Trophoblast cell (in vitro differentiated cells and primary cell): ENCODE measurements around the gene RARA.
"Not testable (repeated sequence)": the region's sequence is repeated elsewhere in the genome, so short reads cannot be mapped to it uniquely, and the experiment has no call there.

ENCODE experiments used
- DNase-seq, 2 donors: peaks; one replicate each; pipeline ENCODE4 v3.0.0-alpha.2; 2016
- H2AFZ ChIP-seq: 2 replicates; pipeline ENCODE4 v1.6.1; 2013; ENCODE audit warnings: low read length, moderate library complexity, mild to moderate bottlenecking; ENCODE audit not compliant: insufficient read depth, poor library complexity
- H2AK5ac ChIP-seq: 2 replicates; pipeline ENCODE4 v1.6.1; 2013; ENCODE audit warnings: mild to moderate bottlenecking, low read length
- H2BK120ac ChIP-seq: 2 replicates; pipeline ENCODE4 v1.6.1; 2013; ENCODE audit warnings: low read length, mild to moderate bottlenecking, moderate library complexity; ENCODE audit not compliant: insufficient read depth, poor library complexity
- H2BK12ac ChIP-seq: 2 replicates; pipeline ENCODE4 v1.6.1; 2013; ENCODE audit warnings: mild to moderate bottlenecking, low read length, moderate library complexity
- H2BK5ac ChIP-seq: 2 replicates; pipeline ENCODE4 v1.6.1; 2013; ENCODE audit warnings: low read length, low read depth, moderate library complexity, mild to moderate bottlenecking; ENCODE audit not compliant: poor library complexity
- H3K14ac ChIP-seq: 2 replicates; pipeline ENCODE4 v1.6.1; 2013; ENCODE audit warnings: mild to moderate bottlenecking, low read length
- H3K18ac ChIP-seq: 2 replicates; pipeline ENCODE4 v1.6.1; 2013; ENCODE audit warnings: mild to moderate bottlenecking, low read length
- H3K23ac ChIP-seq: 2 replicates; pipeline ENCODE4 v1.6.1; 2013; ENCODE audit warnings: low read length
- H3K27ac ChIP-seq: 2 replicates; pipeline ENCODE4 v1.5.1; 2013; ENCODE audit warnings: low read depth, mild to moderate bottlenecking, inconsistent platforms, low read length, moderate library complexity
- H3K27me3 ChIP-seq: 2 replicates; pipeline ENCODE4 v1.6.1; 2013; ENCODE audit warnings: inconsistent platforms, mild to moderate bottlenecking, low read length, moderate library complexity; ENCODE audit not compliant: insufficient read depth
- H3K36me3 ChIP-seq, 2 experiments: 1 replicate in 1 of 2; 2 replicates in 1 of 2; pipeline ENCODE4 v1.6.1; 2013; ENCODE audit warnings: low read length in 2 of 2, mild to moderate bottlenecking in 2 of 2, moderate library complexity in 1 of 2; ENCODE audit not compliant: insufficient read depth in 2 of 2, control insufficient read depth in 1 of 2
- H3K4ac ChIP-seq: 2 replicates; pipeline ENCODE4 v1.6.1; 2013; ENCODE audit warnings: low read depth, mild to moderate bottlenecking, low read length, moderate library complexity
- H3K4me1 ChIP-seq, 2 experiments: 1 replicate in 1 of 2; 2 replicates in 1 of 2; pipeline ENCODE4 v1.6.1; 2013; ENCODE audit warnings: low read length in 2 of 2, mild to moderate bottlenecking in 2 of 2, moderate library complexity in 1 of 2; ENCODE audit not compliant: insufficient read depth in 2 of 2, control insufficient read depth in 1 of 2
- H3K4me2 ChIP-seq: 2 replicates; pipeline ENCODE4 v1.6.1; 2013; ENCODE audit warnings: inconsistent platforms, mild to moderate bottlenecking, low read length, moderate library complexity
- H3K4me3 ChIP-seq: 2 replicates; pipeline ENCODE4 v1.5.1; 2013; ENCODE audit warnings: mild to moderate bottlenecking, low read depth, low read length, inconsistent platforms
- H3K79me1 ChIP-seq: one replicate; pipeline ENCODE4 v1.6.1; 2013; ENCODE audit warnings: low read length
- H3K79me2 ChIP-seq: 2 replicates; pipeline ENCODE4 v1.6.1; 2013; ENCODE audit warnings: low read length, mild to moderate bottlenecking; ENCODE audit not compliant: control insufficient read depth, insufficient read depth, poor library complexity
- H3K9ac ChIP-seq: 2 replicates; pipeline ENCODE4 v1.6.1; 2013; ENCODE audit warnings: mild to moderate bottlenecking, low read length
- H3K9me3 ChIP-seq: 2 replicates; pipeline ENCODE4 v1.6.1; 2013; ENCODE audit warnings: low read depth, mild to moderate bottlenecking, control low read depth, inconsistent platforms, low read length; ENCODE audit not compliant: insufficient read depth
- H4K12ac ChIP-seq: 2 replicates; pipeline ENCODE4 v1.6.1; 2013; ENCODE audit warnings: low read depth, mild to moderate bottlenecking, low read length, moderate library complexity
- H4K8ac ChIP-seq: 2 replicates; pipeline ENCODE4 v1.6.1; 2013; ENCODE audit warnings: low read depth, mild to moderate bottlenecking, low read length, moderate library complexity
- H4K91ac ChIP-seq: one replicate; pipeline ENCODE4 v1.6.1; 2013; ENCODE audit warnings: low read depth, mild to moderate bottlenecking, low read length, moderate library complexity
- WGBS: extraction: QIAGEN DNeasy Blood & Tissue Kit; methylation state at CpG from one replicate; pipeline ENCODE4 v1.1.7; 2013; ENCODE audit warnings: missing lambda C conversion rate; ENCODE audit not compliant: insufficient read length, insufficient coverage; ENCODE audit errors: extremely low coverage; 5-methylcytosine and 5-hydroxymethylcytosine counted together

The RARA gene

GRCh38 chr17:40298726-40299125 is 10.3 kb upstream of the RARA start:
- no peaks in the 10 kb centered on the region for H3K79me2 ChIP-seq
- H3K36me3 ChIP-seq = peaks cover 16 to 46% of the 10 kb centered on the region in 2 experiments
- H4K91ac ChIP-seq = no peak overlapping the region
- H3K27ac ChIP-seq = no peak overlapping the region
- H3K27me3 ChIP-seq = no peaks in the 10 kb centered on the region
- no peak overlapping the region for H3K18ac ChIP-seq
- no peak overlapping the region for H3K14ac ChIP-seq
- no peak overlapping the region for H2AK5ac ChIP-seq
- peak in 1 of 2 donors; percentile 55 for DNase-seq
- no peak overlapping the region for H3K23ac ChIP-seq
- no peak overlapping the region for H2BK12ac ChIP-seq
- H2AFZ ChIP-seq = no peak overlapping the region
- no peak overlapping the region for H3K9ac ChIP-seq
- H3K79me1 ChIP-seq = no peaks in the 10 kb centered on the region
- H3K4ac ChIP-seq = no peak overlapping the region
- H4K12ac ChIP-seq = no peak overlapping the region
- H4K8ac ChIP-seq = no peak overlapping the region
- no peaks in the 10 kb centered on the region for H3K4me1 ChIP-seq
- H2BK120ac ChIP-seq = no peak overlapping the region
- H3K4me3 ChIP-seq = no peak overlapping the region
- H2BK5ac ChIP-seq = no peak overlapping the region
- H3K4me2 ChIP-seq = no peak overlapping the region
- H3K9me3 ChIP-seq = no peaks in the 10 kb centered on the region
- WGBS = no CpG with 5 or more reads among the region's 3 CpGs

GRCh38 chr17:40299159-40299757 is 9.7 kb upstream of the RARA start:
- not testable (repeated sequence) for H3K9ac ChIP-seq, H3K27me3 ChIP-seq, H3K79me2 ChIP-seq, H4K91ac ChIP-seq, H4K8ac ChIP-seq, H3K4me3 ChIP-seq, H3K4me1 ChIP-seq, H3K27ac ChIP-seq, DNase-seq, H3K23ac ChIP-seq, H3K4ac ChIP-seq, H3K4me2 ChIP-seq, H2BK5ac ChIP-seq, H3K14ac ChIP-seq, H2BK12ac ChIP-seq, H3K18ac ChIP-seq, H2AK5ac ChIP-seq, H3K9me3 ChIP-seq, H2AFZ ChIP-seq, H2BK120ac ChIP-seq, H3K79me1 ChIP-seq, H4K12ac ChIP-seq
- H3K36me3 ChIP-seq = peaks cover 18 to 47% of the 10 kb centered on the region in 2 experiments
- no CpG with 5 or more reads among the region's 7 CpGs for WGBS

GRCh38 chr17:40301315-40301714 is 7.7 kb upstream of the RARA start:
- H3K27ac ChIP-seq = no peak overlapping the region
- H3K9ac ChIP-seq = no peak overlapping the region
- H4K91ac ChIP-seq = no peak overlapping the region
- H3K23ac ChIP-seq = no peak overlapping the region
- H3K27me3 ChIP-seq = no peaks in the 10 kb centered on the region
- H3K4me3 ChIP-seq = no peak overlapping the region
- H2BK120ac ChIP-seq = no peak overlapping the region
- H3K4me1 ChIP-seq = peaks cover 1% of the 10 kb centered on the region in 2 experiments
- H3K36me3 ChIP-seq = peaks cover 11 to 36% of the 10 kb centered on the region in 2 experiments
- no peak for DNase-seq
- H3K4ac ChIP-seq = no peak overlapping the region
- H4K8ac ChIP-seq = no peak overlapping the region
- no peak overlapping the region for H3K14ac ChIP-seq
- no peak overlapping the region for H3K18ac ChIP-seq
- no peak overlapping the region for H2BK12ac ChIP-seq
- no peaks in the 10 kb centered on the region for H3K79me2 ChIP-seq
- H2AFZ ChIP-seq = no peak overlapping the region
- H3K4me2 ChIP-seq = no peak overlapping the region
- no peak overlapping the region for H4K12ac ChIP-seq
- H3K79me1 ChIP-seq = no peaks in the 10 kb centered on the region
- H2BK5ac ChIP-seq = no peak overlapping the region
- H2AK5ac ChIP-seq = no peak overlapping the region
- no peaks in the 10 kb centered on the region for H3K9me3 ChIP-seq
- WGBS = no CpG with 5 or more reads among the region's 4 CpGs

- H3K4me3 ChIP-seq = no peak overlapping the region
- no peak overlapping the region for H3K4me2 ChIP-seq
- H3K9ac ChIP-seq = no peak overlapping the region
- H3K18ac ChIP-seq = no peak overlapping the region
- H3K14ac ChIP-seq = no peak overlapping the region
- no peak overlapping the region for H4K91ac ChIP-seq
- H3K9me3 ChIP-seq = no peaks in the 10 kb centered on the region
- H2BK120ac ChIP-seq = no peak overlapping the region
- H3K79me2 ChIP-seq = no peaks in the 10 kb centered on the region
- no peaks in the 10 kb centered on the region for H3K79me1 ChIP-seq
- H2BK5ac ChIP-seq = no peak overlapping the region
- H3K36me3 ChIP-seq = peaks cover 8 to 28% of the 10 kb centered on the region in 2 experiments
- H3K4ac ChIP-seq = no peak overlapping the region
- peaks cover 8 to 14% of the 10 kb centered on the region in 2 experiments for H3K4me1 ChIP-seq
- no peak overlapping the region for H2BK12ac ChIP-seq
- no CpG with 5 or more reads among the region's 4 CpGs for WGBS
- DNase-seq = peak; percentile 60 to 86
- no peaks in the 10 kb centered on the region for H3K27me3 ChIP-seq
- H3K23ac ChIP-seq = no peak overlapping the region
- no peak overlapping the region for H2AFZ ChIP-seq
- H4K12ac ChIP-seq = no peak overlapping the region
- H2AK5ac ChIP-seq = no peak overlapping the region
- no peak overlapping the region for H4K8ac ChIP-seq
- H3K27ac ChIP-seq = no peak overlapping the region
These were observed 5.8 kb upstream of the RARA start for GRCh38 chr17:40303009-40303657.
